Neural cell (in vitro differentiated cells): ENCODE measurements around the gene PACSIN2. TPM values are rescaled to one million over a fixed set of nuclear protein-coding genes. Genes with fewer than 3 reads are reported as not detected.
A peak's percentile ranks its signal among the peaks of the same experiment; 100 is the strongest.

Experiments used
- H2AFZ ChIP-seq: fragments of 200-600, 300-800 bp; sonication (generic), shearing (Covaris generic); 2 replicates; pipeline ENCODE4 v1.6.0; 2014; ENCODE audit warnings: low read depth, mild to moderate bottlenecking, antibody characterized with exemption, low read length, moderate library complexity
- H3F3A ChIP-seq: fragments of 200-600 bp; shearing (Covaris generic); 2 replicates; pipeline ENCODE4 v1.6.1; 2016; ENCODE audit warnings: mild to moderate bottlenecking, moderate library complexity, mixed read lengths, antibody characterized with exemption, low read length; ENCODE audit not compliant: insufficient read depth, poor library complexity, severe bottlenecking
- H3K27ac ChIP-seq: fragments of 200-600, 300-800 bp; sonication (generic), shearing (Covaris generic); 2 replicates; pipeline ENCODE4 v1.5.1; 2014; ENCODE audit warnings: mild to moderate bottlenecking, low read length, moderate library complexity
- H3K27me3 ChIP-seq: fragments of 300-800, 200-600 bp; sonication (generic), shearing (Covaris generic); 2 replicates; pipeline ENCODE4 v1.6.0; 2014; ENCODE audit warnings: mild to moderate bottlenecking, low read depth, low read length, moderate library complexity; ENCODE audit not compliant: insufficient read depth
- H3K36me3 ChIP-seq: fragments of 300-800, 200-600 bp; sonication (generic), shearing (Covaris generic); 2 replicates; pipeline ENCODE4 v1.5.1; 2014; ENCODE audit warnings: mild to moderate bottlenecking, antibody characterized with exemption, low read length, moderate library complexity; ENCODE audit not compliant: insufficient read depth
- H3K4me2 ChIP-seq: fragments of 300-800, 200-600 bp; sonication (generic), shearing (Covaris generic); 2 replicates; pipeline ENCODE4 v1.6.0; 2014; ENCODE audit warnings: mild to moderate bottlenecking, low read length
- H3K4me3 ChIP-seq: fragments of 300-800, 200-600 bp; sonication (generic), shearing (Covaris generic); 2 replicates; pipeline ENCODE4 v1.5.1; 2014; ENCODE audit warnings: mild to moderate bottlenecking, low read length, moderate library complexity
- H3K79me2 ChIP-seq: fragments of 200-600 bp; shearing (Covaris generic); replicated peaks from 2 replicates; pipeline ENCODE4 v1.6.0; 2014; ENCODE audit warnings: mild to moderate bottlenecking, low read length, moderate library complexity; ENCODE audit not compliant: insufficient read depth
- H3K9ac ChIP-seq: fragments of 300-800, 200-600 bp; sonication (generic), shearing (Covaris generic); 2 replicates; pipeline ENCODE4 v1.6.1; 2016; ENCODE audit warnings: mild to moderate bottlenecking, low read length, mixed read lengths
- H3K9me2 ChIP-seq: fragments of 200-600 bp; shearing (Covaris generic); 2 replicates; pipeline ENCODE4 v1.6.1; 2016; ENCODE audit warnings: mild to moderate bottlenecking, low read length, mixed read lengths; ENCODE audit not compliant: insufficient read depth
- H3K9me3 ChIP-seq: fragments of 200-600, 300-800 bp; sonication (generic), shearing (Covaris generic); 2 replicates; pipeline ENCODE4 v1.6.1; 2016; ENCODE audit warnings: mild to moderate bottlenecking, mixed run types, low read length, moderate library complexity, mixed read lengths
- H4K20me1 ChIP-seq: fragments of 200-600 bp; shearing (Covaris generic); 2 replicates; pipeline ENCODE4 v1.6.1; 2016; ENCODE audit warnings: mild to moderate bottlenecking, mixed run types; ENCODE audit not compliant: insufficient read depth
- CTCF ChIP-seq: fragments of 450-650 bp; IDR thresholded peaks from 2 replicates; pipeline ENCODE4 v1.5.1; 2014; ENCODE audit warnings: antibody characterized with exemption, mild to moderate bottlenecking, moderate library complexity; ENCODE audit not compliant: poor library complexity, severe bottlenecking
- EP300 ChIP-seq: fragments of 450-650 bp; conservative IDR thresholded peaks from 2 replicates; pipeline ENCODE4 v1.6.1; 2014; ENCODE audit warnings: antibody characterized with exemption, mild to moderate bottlenecking, moderate library complexity; ENCODE audit not compliant: poor library complexity, severe bottlenecking
- EZH2 ChIP-seq: fragments of 200-600, 300-800 bp; shearing (Covaris generic), sonication (generic); IDR thresholded peaks from 2 replicates; pipeline ENCODE4 v1.6.1; 2014; ENCODE audit warnings: antibody characterized with exemption, low read length, borderline replicate concordance, mild to moderate bottlenecking; ENCODE audit not compliant: insufficient read depth, poor library complexity, severe bottlenecking
- MXI1 ChIP-seq: fragments of 450-650 bp; conservative IDR thresholded peaks from 2 replicates; pipeline ENCODE4 v1.6.1; 2014; ENCODE audit warnings: antibody characterized with exemption, mild to moderate bottlenecking; ENCODE audit not compliant: poor library complexity, severe bottlenecking
- POLR2AphosphoS5 ChIP-seq: IDR thresholded peaks from 2 replicates; pipeline ENCODE4 v1.6.1; 2012
- RAD21 ChIP-seq: fragments of 450-650 bp; conservative IDR thresholded peaks from 2 replicates; pipeline ENCODE4 v1.6.1; 2014; ENCODE audit warnings: antibody characterized with exemption, mild to moderate bottlenecking, moderate library complexity
- REST ChIP-seq: IDR thresholded peaks from 2 replicates; pipeline ENCODE4 v1.6.1; 2012; ENCODE audit warnings: borderline replicate concordance
- SMC3 ChIP-seq: fragments of 450-650 bp; conservative IDR thresholded peaks from 2 replicates; pipeline ENCODE4 v1.6.1; 2014; ENCODE audit warnings: antibody characterized with exemption, mild to moderate bottlenecking, moderate library complexity; ENCODE audit not compliant: poor library complexity
- TAF1 ChIP-seq: IDR thresholded peaks from 2 replicates; pipeline ENCODE4 v1.6.1; 2012; ENCODE audit warnings: low read depth
- polyA plus RNA-seq: library from polyadenylated mRNA; depleted of rRNA; stranded (reverse); fragments of >200 nt; gene quantifications from 2 replicates; pipeline ENCODE4 v1.2.3, GENCODE V29; 2014

Gene PACSIN2
- polyA plus RNA-seq, 1 donor from 2014 or later, result 47.2 TPM

DNA sequence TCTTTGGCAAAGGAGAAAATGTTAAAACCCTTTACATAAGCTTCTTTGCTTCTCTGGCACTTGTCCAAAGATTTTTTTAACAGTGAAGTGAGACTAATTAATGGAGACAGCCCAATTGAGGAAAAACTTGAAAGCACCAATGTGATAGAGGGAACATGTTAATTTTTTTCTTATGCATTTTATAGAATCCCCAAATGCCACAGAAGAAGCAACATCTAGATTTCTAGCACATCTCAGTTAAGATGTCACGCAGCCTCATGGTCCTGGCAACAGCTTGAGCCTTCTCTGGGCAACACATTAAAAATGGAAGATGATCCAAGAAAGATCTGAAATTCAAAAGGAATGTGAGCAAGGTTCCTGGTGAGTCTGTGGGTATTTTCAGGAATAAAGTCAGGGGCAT is 48.5 kb downstream of the PACSIN2 start:
- Histone ChIP-seq H2AFZ (no peak overlapping the region), H3K79me2 (no peaks in the 10 kb centered on the region), H3K9ac (no peak overlapping the region), H3K9me2 (no peaks in the 10 kb centered on the region), H4K20me1 (no peaks in the 10 kb centered on the region), H3K27ac (no peak overlapping the region), H3K4me2 (no peak overlapping the region), H3K36me3 (no peaks in the 10 kb centered on the region), H3K27me3 (no peaks in the 10 kb centered on the region), H3F3A (no peaks in the 10 kb centered on the region), H3K9me3 (no peaks in the 10 kb centered on the region), H3K4me3 (no peak overlapping the region)
- no peak for TF ChIP-seq RAD21
- TF ChIP-seq CTCF, result no peak
- no peak for TF ChIP-seq TAF1
- TF ChIP-seq MXI1, result no peak
- no peak for TF ChIP-seq SMC3
- no peak for TF ChIP-seq EZH2
- no peak for TF ChIP-seq REST
- no peak for TF ChIP-seq EP300
- no peak for TF ChIP-seq POLR2AphosphoS5

DNA sequence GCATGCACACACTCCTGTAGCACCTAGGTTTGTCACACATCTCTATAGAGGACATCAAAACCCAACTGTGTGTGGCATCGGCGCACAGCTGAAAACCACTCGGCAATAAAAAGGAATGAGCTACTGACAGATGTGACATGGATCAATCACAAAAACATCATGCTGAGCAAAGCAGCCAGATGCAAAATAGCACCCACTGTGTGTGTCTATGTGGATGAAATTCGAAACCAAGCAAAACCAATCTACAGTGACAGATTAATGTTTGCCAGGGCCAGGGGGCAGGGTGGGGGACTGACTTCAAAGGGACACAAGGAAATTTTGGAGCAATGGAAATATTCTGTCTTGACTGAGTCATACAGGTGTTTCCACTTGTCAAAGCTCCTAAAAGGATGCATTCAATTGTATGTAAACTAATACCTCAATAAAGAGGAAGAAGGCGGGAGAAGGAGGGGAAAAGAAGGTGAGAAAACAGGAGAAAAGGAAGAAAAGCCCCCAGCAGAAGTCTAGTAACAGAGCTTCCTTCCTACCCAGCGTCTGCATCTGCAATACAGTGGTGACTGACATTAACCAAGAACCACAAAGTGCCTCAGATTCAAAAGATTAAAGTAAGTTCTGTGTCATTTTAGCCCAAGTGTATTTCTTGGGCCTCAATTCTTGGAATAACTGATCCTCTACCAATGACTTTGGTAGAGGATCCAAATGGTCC is 49.8 kb downstream of the PACSIN2 start:
- H4K20me1 ChIP-seq, result no peaks in the 10 kb centered on the region
- peak; percentile 70 for TF ChIP-seq EP300
- TF ChIP-seq POLR2AphosphoS5, result peak; percentile 39
- TF ChIP-seq TAF1, result no peak

More for the DNA sequence above, 49.8 kb downstream of the PACSIN2 start:
- no peaks in the 10 kb centered on the region for H3K9me2 ChIP-seq
- H3K36me3 ChIP-seq, result no peaks in the 10 kb centered on the region
- no peaks in the 10 kb centered on the region for H3K27me3 ChIP-seq
- H3K79me2 ChIP-seq, result no peaks in the 10 kb centered on the region
- no peak overlapping the region for H3K9ac ChIP-seq
- H3K4me2 ChIP-seq, result no peak overlapping the region
- H3F3A ChIP-seq, result no peaks in the 10 kb centered on the region
- no peak overlapping the region for H3K27ac ChIP-seq
- no peaks in the 10 kb centered on the region for H3K9me3 ChIP-seq
- no peak overlapping the region for H3K4me3 ChIP-seq
- H2AFZ ChIP-seq, result no peak overlapping the region
